ENCODE data around the gene ARID3C. TPM values are rescaled to one million over a fixed set of nuclear protein-coding genes. Genes with fewer than 3 reads are reported as not detected.

Gene ARID3C
- total RNA-seq, 1 experiment from 2014 or later: 0.33 TPM

GRCh38 chr9:34578241-34579103, 50.4 kb downstream of the ARID3C start:
- Histone ChIP-seq H3K27ac (ENCODE audit: low read length) (no peak overlapping the region), H3K4me1 (ENCODE audit: control insufficient read depth, insufficient read depth, low read length) (no peaks in the 10 kb centered on the region), H3K27me3 (ENCODE audit: control insufficient read depth, insufficient read depth, low read length) (no peaks in the 10 kb centered on the region), H3K36me3 (ENCODE audit: control insufficient read depth, insufficient read depth, low read length) (no peaks in the 10 kb centered on the region), H3K9me3 (ENCODE audit: control insufficient read depth, insufficient read depth, low read depth, low read length) (no peaks in the 10 kb centered on the region), H3K4me3 (ENCODE audit: low read depth in 2 of 2, low read length in 2 of 2) (no peak overlapping the region)
- no peak for TF ChIP-seq TCF7L2 (IDR thresholded peaks at IDR 0.05; ENCODE audit: low read depth, low read length)
- TF ChIP-seq SIN3A (IDR thresholded peaks at IDR 0.05; ENCODE audit: borderline replicate concordance, insufficient read depth, low read depth, low read length): no peak
- TF ChIP-seq CTCF (IDR thresholded peaks at IDR 0.05): no peak
- no peak for TF ChIP-seq POLR2AphosphoS5 (IDR thresholded peaks at IDR 0.05; ENCODE audit: low read depth, low read length)
- no peak for TF ChIP-seq REST (IDR thresholded peaks at IDR 0.05; ENCODE audit: insufficient read depth in 1 of 2, low read depth in 2 of 2, low read length in 1 of 2)
- POLR2A ChIA-PET: no interaction called here
- CTCF ChIA-PET: interaction anchor here (0.6 kb wide), 1 partner anchor 28 kb away, joined by 5 read pairs; no protein-coding TSS in a partner anchor
- DNase-seq (ENCODE audit: low read depth, low spot score): no peak
- in situ Hi-C loops (cut with HindIII; ENCODE audit: low pct_unique_long_range_greater_than_20kb, low sequenced_read_pairs) (no loop called here), intact Hi-C loops (cut with micrococcal nuclease; ENCODE audit: unreplicated experiment) (no loop called here)
- ATAC-seq: no peak
- BruUV-seq (replicated peaks): no TSS peak

- ChIA-PET CTCF (no interaction called here), POLR2A (interaction anchor here (0.5 kb wide), 1 partner anchor 165 kb away, joined by 6 read pairs; no protein-coding TSS in a partner anchor)
- no peaks in the 10 kb centered on the region for H3K4me1 ChIP-seq (ENCODE audit: control insufficient read depth, insufficient read depth, low read length)
- ATAC-seq (no peak), DNase-seq (ENCODE audit: low read depth, low spot score) (no peak)
- H3K4me3 ChIP-seq (ENCODE audit: low read depth in 2 of 2, low read length in 2 of 2): no peak overlapping the region
- H3K36me3 ChIP-seq (ENCODE audit: control insufficient read depth, insufficient read depth, low read length): no peaks in the 10 kb centered on the region
- BruUV-seq (replicated peaks): no TSS peak
- intact Hi-C loops (cut with micrococcal nuclease; ENCODE audit: unreplicated experiment) (no loop called here), in situ Hi-C loops (cut with HindIII; ENCODE audit: low pct_unique_long_range_greater_than_20kb, low sequenced_read_pairs) (no loop called here)
- H3K27ac ChIP-seq (ENCODE audit: low read length): no peak overlapping the region
- no peaks in the 10 kb centered on the region for H3K9me3 ChIP-seq (ENCODE audit: control insufficient read depth, insufficient read depth, low read depth, low read length)
- H3K27me3 ChIP-seq (ENCODE audit: control insufficient read depth, insufficient read depth, low read length): no peaks in the 10 kb centered on the region
- TF ChIP-seq CTCF (IDR thresholded peaks at IDR 0.05) (no peak), TCF7L2 (IDR thresholded peaks at IDR 0.05; ENCODE audit: low read depth, low read length) (no peak), SIN3A (IDR thresholded peaks at IDR 0.05; ENCODE audit: borderline replicate concordance, insufficient read depth, low read depth, low read length) (no peak), REST (IDR thresholded peaks at IDR 0.05; ENCODE audit: insufficient read depth in 1 of 2, low read depth in 2 of 2, low read length in 1 of 2) (no peak), POLR2AphosphoS5 (IDR thresholded peaks at IDR 0.05; ENCODE audit: low read depth, low read length) (no peak)
These were observed 51.2 kb downstream of the ARID3C start for GRCh38 chr9:34577400-34578240.
